NCI-H446 treated with DMSO at 0.1 percent for 48 hours (cell line): ENCODE results near the gene CDKN2AIP.

Source experiments
- DNase-seq: peaks from one replicate; lab custom pipeline; 2025; lab: John Stamatoyannopoulos, UW

Gene CDKN2AIP

DNA sequence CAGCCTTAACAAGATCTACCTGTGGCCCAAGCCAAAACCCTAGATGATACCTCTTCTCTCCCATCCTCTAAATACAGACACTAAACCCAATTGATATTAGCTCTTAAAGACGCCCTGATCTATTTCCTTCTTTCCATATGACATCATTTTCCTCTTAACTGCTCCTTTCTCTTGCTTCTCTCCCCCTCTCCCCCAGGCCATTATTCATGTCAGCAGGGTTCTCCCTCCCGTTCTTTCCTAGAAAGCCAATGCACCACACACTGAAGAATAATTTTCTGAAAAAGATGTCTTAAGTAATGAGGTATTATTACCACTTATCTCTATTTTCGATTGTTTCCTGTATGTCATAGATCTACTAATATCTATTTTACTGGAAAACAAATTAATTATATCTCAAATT lies 50.7 kb downstream of the CDKN2AIP start:
- no peak for DNase-seq
